K562 (cell line): ENCODE results near the gene ZNF831. TPM values are rescaled to one million over a fixed set of nuclear protein-coding genes. Genes with fewer than 3 reads are reported as not detected.

ENCODE experiments used
- ATAC-seq: fragments of 200-7000 bp; cut with Tn5 transposase; 3 replicates; pipeline ENCODE4 v1.9.1; 2020; ENCODE audit warnings: moderate library complexity
- BruUV-seq: library from RNA; stranded (reverse); fragments of 400-500 nt; replicated peaks from 2 replicates; lab custom pipeline; 2021; lab: Mats Ljungman, UMichigan
- CTCF ChIA-PET: fragments of 300-600 bp; formaldehyde crosslinking; extraction: SDS; loops from one replicate; lab custom pipeline; 2021; ENCODE audit warnings: low intra/inter-chr PET ratio; lab: Yijun Ruan, JAX
- POLR2A ChIA-PET: fragments of 300-600, 350-650 bp; sonication (Branson Sonifier 250); formaldehyde crosslinking; extraction: SDS; loops from one replicate; lab custom pipeline; 2021; ENCODE audit warnings: antibody characterized with exemption, inconsistent platforms; lab: Yijun Ruan, JAX
- DNase-seq, 4 experiments: peaks; one replicate each; pipeline versions ENCODE4 v3.0.0 to v3.0.0-alpha.2; 2011 to 2018; ENCODE audit warnings: low spot score in 3 of 4, mixed read lengths in 3 of 4; ENCODE audit errors: extremely low read depth in 1 of 4
- FAIRE-seq: peaks from 2 replicates; lab custom pipeline; 2011; peaks lifted over from hg19 to GRCh38; lab: Jason Lieb, UNC
- H2AFZ ChIP-seq: 2 replicates; pipeline ENCODE4 v1.6.0; 2011; ENCODE audit warnings: low read depth, low read length, control low read depth, inconsistent platforms
- H3K27ac ChIP-seq: fragments of 200-600 bp; 3 replicates; pipeline ENCODE4 v1.8.0; 2011; ENCODE audit warnings: low read depth, mild to moderate bottlenecking, control low read depth, inconsistent platforms, low read length, moderate library complexity, mixed read lengths; ENCODE audit errors: extremely low read depth
- H3K27me3 ChIP-seq, 2 experiments: fragments of 300-600 bp in 1 of 2; 2 replicates in 1 of 2; 3 replicates in 1 of 2; pipeline versions ENCODE4 v1.6.0 to v1.8.0; 2011; ENCODE audit warnings: inconsistent platforms in 2 of 2, low read length in 2 of 2, mild to moderate bottlenecking in 1 of 2, mixed read lengths in 1 of 2, moderate library complexity in 1 of 2; ENCODE audit not compliant: control insufficient read depth in 2 of 2, insufficient read depth in 2 of 2
- H3K36me3 ChIP-seq: fragments of 300-600 bp; 3 replicates; pipeline ENCODE4 v1.8.0; 2011; ENCODE audit warnings: mild to moderate bottlenecking, low read length, inconsistent platforms; ENCODE audit not compliant: control insufficient read depth, insufficient read depth
- H3K4me1 ChIP-seq, 2 experiments: fragments of 200-600 bp in 1 of 2; replicated peaks in 1 of 2; 2 replicates in 1 of 2; 3 replicates in 1 of 2; pipeline versions ENCODE4 v1.5.1 to v1.8.0; 2011; ENCODE audit warnings: inconsistent platforms in 2 of 2, low read length in 2 of 2, mild to moderate bottlenecking in 1 of 2, mixed read lengths in 1 of 2, moderate library complexity in 1 of 2; ENCODE audit not compliant: control insufficient read depth in 2 of 2, insufficient read depth in 2 of 2
- H3K4me2 ChIP-seq: 2 replicates; pipeline ENCODE4 v1.6.1; 2011; ENCODE audit warnings: low read length, control low read depth, inconsistent platforms, mixed read lengths; ENCODE audit not compliant: insufficient read depth
- H3K4me3 ChIP-seq: fragments of 200-600 bp; sonication (generic), shearing (Covaris generic); 2 replicates; pipeline ENCODE4 v1.5.1; 2016; ENCODE audit warnings: control low read depth, inconsistent platforms
- H3K79me2 ChIP-seq: fragments of 200-600 bp; 3 replicates; pipeline ENCODE4 v1.8.0; 2011; ENCODE audit warnings: low read length, inconsistent platforms; ENCODE audit not compliant: control insufficient read depth, insufficient read depth
- H3K9ac ChIP-seq, 2 experiments: 2 replicates each; pipeline versions ENCODE4 v1.6.0 to v1.6.1; 2011; ENCODE audit warnings: low read depth in 2 of 2, low read length in 2 of 2, control low read depth in 1 of 2, inconsistent platforms in 1 of 2, mild to moderate bottlenecking in 1 of 2, mixed read lengths in 1 of 2; ENCODE audit not compliant: insufficient read depth in 1 of 2
- H3K9me1 ChIP-seq: one replicate; pipeline ENCODE4 v1.6.0; 2011; ENCODE audit warnings: inconsistent platforms, mild to moderate bottlenecking, low read length, moderate library complexity; ENCODE audit not compliant: control insufficient read depth, insufficient read depth
- H3K9me3 ChIP-seq: replicated peaks from 2 replicates; pipeline ENCODE4 v1.5.1; 2011; ENCODE audit warnings: low read depth, low read length, inconsistent platforms; ENCODE audit not compliant: control insufficient read depth, insufficient read depth
- H4K20me1 ChIP-seq: replicated peaks from 2 replicates; pipeline ENCODE4 v1.6.1; 2011; ENCODE audit warnings: low read length, inconsistent platforms, mixed read lengths; ENCODE audit not compliant: control insufficient read depth, insufficient read depth
- CBX5 ChIP-seq: IDR thresholded peaks from 2 replicates; pipeline ENCODE4 v1.6.1; 2014; ENCODE audit warnings: low read depth, borderline replicate concordance
- CGGBP1 ChIP-seq: fragments of 250-450 bp; sonication (Bioruptor Pico); IDR thresholded peaks from 2 replicates; pipeline ENCODE4 v1.9.0; 2021; ENCODE audit warnings: mild to moderate bottlenecking
- GABPB1 ChIP-seq: sonication (generic); formaldehyde crosslinking; IDR thresholded peaks from 2 replicates; pipeline ENCODE4 v1.8.0; 2022; ENCODE audit warnings: mild to moderate bottlenecking, missing genetic modification reagents
- HDAC3 ChIP-seq: fragments of 450-650 bp; IDR thresholded peaks from 2 replicates; pipeline ENCODE4 v1.6.1; 2018; ENCODE audit warnings: borderline replicate concordance, mild to moderate bottlenecking, moderate library complexity; ENCODE audit not compliant: partially characterized antibody
- RBM39 ChIP-seq: fragments of 200-400 bp; formaldehyde crosslinking; optimal IDR thresholded peaks from 2 replicates; pipeline ENCODE3; 2018; ENCODE audit warnings: low read depth, low read length
- TCF3 ChIP-seq: sonication (generic); formaldehyde crosslinking; IDR thresholded peaks from 2 replicates; pipeline ENCODE4 v1.4.0; 2020; ENCODE audit warnings: mild to moderate bottlenecking, missing genetic modification reagents
- VEZF1 ChIP-seq: fragments of 200-800 bp; sonication (Bioruptor generic); IDR thresholded peaks from 2 replicates; pipeline ENCODE4 v1.6.1; 2017; ENCODE audit warnings: missing genetic modification characterization, missing compliant biosample characterization
- ZNF431 ChIP-seq: sonication (generic); formaldehyde crosslinking; IDR thresholded peaks from 2 replicates; pipeline ENCODE4 v1.8.0; 2022; ENCODE audit warnings: mild to moderate bottlenecking, missing genetic modification reagents
- WGBS: fragments of 100-300 bp; shearing (Covaris generic); methylation state at CpG from one replicate; pipeline ENCODE4 v1.1.6; 2016; ENCODE audit warnings: low coverage, mixed read lengths; ENCODE audit not compliant: insufficient coverage; ENCODE audit errors: missing lambda C conversion rate; 5-methylcytosine and 5-hydroxymethylcytosine counted together
- in situ Hi-C: fragments of 300-500 bp; cut with MboI; formaldehyde crosslinking; loops from 4 replicates; pipeline ENCODE4 v1.15.0; 2018; ENCODE audit warnings: inconsistent platforms, mixed read lengths
- intact Hi-C: fragments of 100-400 bp; cut with micrococcal nuclease; formaldehyde crosslinking; loops from 2 replicates; pipeline ENCODE4 v1.14.2; 2022
- polyA plus RNA-seq, 8 experiments: library from polyadenylated mRNA; depleted of rRNA in 4 of 8; stranded (reverse) in 5 of 8; unstranded in 3 of 8; fragments of >200 nt; fragmentation: Nextera tagmentation in 2 of 8; fragmentation: Illumina TruSeq in 1 of 8; extraction: Ambion mirVana in 2 of 8; extraction: Trizol in 1 of 8; gene quantifications; 2 replicates each; pipeline versions ENCODE4 v1.2.1 to v1.2.3, GENCODE V29; 2011 to 2014; ENCODE audit warnings: inconsistent platforms in 1 of 8, missing spikeins in 1 of 8
- total RNA-seq, 7 experiments: library from RNA; depleted of rRNA in 6 of 7; stranded (reverse); fragments of >200 nt in 6 of 7; fragmentation: Illumina TruSeq in 2 of 7; extraction: Trizol in 2 of 7; gene quantifications; 2 replicates each; pipeline versions ENCODE4 v1.2.1 to v1.2.3, GENCODE V29; 2011 to 2021; ENCODE audit warnings: low replicate concordance in 1 of 7

ZNF831 gene
- total and polyA plus RNA-seq, 9 of the 15 experiments (the other 6 are each of a cell fraction or from before 2014, with no cell fraction given), result not detected

GRCh38 chr20:59223750-59224149 lies 60.1 kb downstream of the ZNF831 start:
- POLR2A ChIA-PET, result interaction anchor here (0.7 kb wide), 1 partner anchor 204 kb away, joined by 3 read pairs; no protein-coding TSS in a partner anchor
- no TSS peak for BruUV-seq
- Histone ChIP-seq H3K79me2 (no peaks in the 10 kb centered on the region), H3K27ac (no peak overlapping the region), H2AFZ (no peak overlapping the region), H3K9ac (no peak overlapping the region), H3K9me3 (no peaks in the 10 kb centered on the region), H3K9me1 (no peaks in the 10 kb centered on the region), H3K4me2 (no peak overlapping the region), H4K20me1 (peaks cover 5% of the 10 kb centered on the region; the same call in 1 of the 2 replicates), H3K4me3 (no peak overlapping the region), H3K36me3 (no peaks in the 10 kb centered on the region), H3K27me3 (peaks cover 29 to 40% of the 10 kb centered on the region in 2 experiments), H3K4me1 (peaks cover 0 to 9% of the 10 kb centered on the region in 2 experiments; a peak in 2 of 5 replicates)
- CTCF ChIA-PET, result interaction anchor here (5.1 kb wide), 1 partner anchor 355 kb away, joined by 59 read pairs; no protein-coding TSS in a partner anchor
- TF ChIP-seq CBX5 (no peak), TCF3 (CRISPR knock-in tag) (no peak), CGGBP1 (CRISPR knock-in tag) (no peak), ZNF431 (CRISPR knock-in tag) (no peak), GABPB1 (CRISPR knock-in tag) (no peak), RBM39 (no peak), HDAC3 (no peak), VEZF1 (no peak)
- intact Hi-C loops, result loop anchor here (5.0 kb wide), 1 partner anchor 184 kb away; no protein-coding TSS in a partner anchor
- in situ Hi-C loops, result loop anchor here (10.0 kb wide), 1 partner anchor 249 kb away; no protein-coding TSS in a partner anchor
- FAIRE-seq, result no peak
- ATAC-seq, result no peak
- DNase-seq, result no peak
- 3% methylated on average over 12 of the region's 12 CpGs for WGBS
